BLaER1 treated with 17β-estradiol and CSF1 and Interleukin-3, amounts not matched to agents 10 nM and 100 nM (cell line): ENCODE measurements around the gene INPP1.

ENCODE experiments used
- H3K27ac ChIP-seq, 11 experiments: shearing (Covaris generic); formaldehyde crosslinking; 2 replicates each; pipeline ENCODE4 v1.8.1; 2022
- H3K27me3 ChIP-seq, 11 experiments: shearing (Covaris generic); formaldehyde crosslinking; 2 replicates each; pipeline ENCODE4 v1.8.1; 2022
- H3K36me3 ChIP-seq, 11 experiments: shearing (Covaris generic); formaldehyde crosslinking; 2 replicates each; pipeline ENCODE4 v1.8.1; 2022
- H3K4me1 ChIP-seq, 10 experiments: shearing (Covaris generic); formaldehyde crosslinking; 2 replicates each; pipeline ENCODE4 v1.8.1; 2022
- H3K4me2 ChIP-seq, 11 experiments: shearing (Covaris generic); formaldehyde crosslinking; 2 replicates each; pipeline ENCODE4 v1.8.1; 2022
- H3K4me3 ChIP-seq, 10 experiments: shearing (Covaris generic); formaldehyde crosslinking; 2 replicates each; pipeline ENCODE4 v1.8.1; 2022
- H3K9ac ChIP-seq, 11 experiments: shearing (Covaris generic); formaldehyde crosslinking; 2 replicates each; pipeline ENCODE4 v1.8.1; 2022
- H3K9me3 ChIP-seq, 11 experiments: shearing (Covaris generic); formaldehyde crosslinking; replicated peaks in 1 of 11; 2 replicates each; pipeline ENCODE4 v1.8.1; 2022
- H4K20me1 ChIP-seq, 11 experiments: shearing (Covaris generic); formaldehyde crosslinking; 2 replicates each; pipeline ENCODE4 v1.8.1; 2022
- Cebpa-rat ChIP-seq, 11 experiments: shearing (Covaris generic); IDR thresholded peaks; 2 replicates each; pipeline ENCODE4 v1.8.1; 2022

INPP1 gene

GRCh38 chr2:190380962-190381412, 37.6 kb downstream of the INPP1 start:
- Histone ChIP-seq H3K36me3 (no peaks in the 10 kb centered on the region), H3K9me3 (no peaks in the 10 kb centered on the region), H3K27ac (no peak overlapping the region), H3K4me2 (no peak overlapping the region), H3K27me3 (no peaks in the 10 kb centered on the region), H3K4me1 (no peaks in the 10 kb centered on the region), H3K4me3 (no peak overlapping the region), H4K20me1 (no peaks in the 10 kb centered on the region), H3K9ac (no peak overlapping the region)
- no peak for TF ChIP-seq Cebpa-rat (IDR thresholded peaks at IDR 0.05)

GRCh38 chr2:190382851-190383250, 39.5 kb downstream of the INPP1 start:
- TF ChIP-seq Cebpa-rat (IDR thresholded peaks at IDR 0.05) = no peak
- no peaks in the 10 kb centered on the region for H4K20me1 ChIP-seq
- no peaks in the 10 kb centered on the region for H3K4me1 ChIP-seq
- H3K9ac ChIP-seq = no peak overlapping the region
- no peak overlapping the region for H3K4me3 ChIP-seq
- no peak overlapping the region for H3K4me2 ChIP-seq
- no peaks in the 10 kb centered on the region for H3K36me3 ChIP-seq
- no peak overlapping the region for H3K27ac ChIP-seq
- no peaks in the 10 kb centered on the region for H3K9me3 ChIP-seq
- H3K27me3 ChIP-seq = no peaks in the 10 kb centered on the region

GRCh38 chr2:190387422-190387821, 44.0 kb downstream of the INPP1 start:
- no peaks in the 10 kb centered on the region for H4K20me1 ChIP-seq
- H3K4me3 ChIP-seq = no peak overlapping the region
- H3K9ac ChIP-seq = no peak overlapping the region
- no peaks in the 10 kb centered on the region for H3K27me3 ChIP-seq
- no peak for TF ChIP-seq Cebpa-rat (IDR thresholded peaks at IDR 0.05)
- no peak overlapping the region for H3K4me2 ChIP-seq
- H3K9me3 ChIP-seq = no peaks in the 10 kb centered on the region
- H3K4me1 ChIP-seq = no peaks in the 10 kb centered on the region
- no peak overlapping the region for H3K27ac ChIP-seq
- no peaks in the 10 kb centered on the region for H3K36me3 ChIP-seq

DNA sequence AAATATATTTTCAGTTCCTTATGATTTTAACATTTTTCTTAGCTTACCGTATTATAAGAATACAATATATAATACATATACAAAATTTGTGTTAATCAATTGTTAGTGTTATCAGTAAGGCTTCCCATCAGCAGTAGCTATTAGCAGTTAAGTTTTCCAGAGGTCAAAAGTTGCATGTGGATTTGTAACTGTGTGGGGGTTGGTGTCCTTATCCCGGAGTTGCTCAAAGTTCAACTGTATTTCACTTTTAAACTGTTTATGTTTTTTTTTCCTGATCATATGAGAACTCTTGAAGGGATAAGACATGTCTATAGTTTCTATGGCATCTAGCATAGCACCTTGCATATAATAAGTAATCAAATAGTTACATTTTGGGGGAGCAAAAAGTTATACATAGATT, 52.9 kb downstream of the INPP1 start:
- Histone ChIP-seq H3K27ac (no peak overlapping the region), H3K4me2 (no peak overlapping the region), H3K4me3 (no peak overlapping the region), H3K9ac (no peak overlapping the region), H3K36me3 (no peaks in the 10 kb centered on the region), H3K27me3 (no peaks in the 10 kb centered on the region), H3K4me1 (no peaks in the 10 kb centered on the region), H3K9me3 (no peaks in the 10 kb centered on the region), H4K20me1 (no peaks in the 10 kb centered on the region)
- TF ChIP-seq Cebpa-rat (IDR thresholded peaks at IDR 0.05) = no peak

DNA sequence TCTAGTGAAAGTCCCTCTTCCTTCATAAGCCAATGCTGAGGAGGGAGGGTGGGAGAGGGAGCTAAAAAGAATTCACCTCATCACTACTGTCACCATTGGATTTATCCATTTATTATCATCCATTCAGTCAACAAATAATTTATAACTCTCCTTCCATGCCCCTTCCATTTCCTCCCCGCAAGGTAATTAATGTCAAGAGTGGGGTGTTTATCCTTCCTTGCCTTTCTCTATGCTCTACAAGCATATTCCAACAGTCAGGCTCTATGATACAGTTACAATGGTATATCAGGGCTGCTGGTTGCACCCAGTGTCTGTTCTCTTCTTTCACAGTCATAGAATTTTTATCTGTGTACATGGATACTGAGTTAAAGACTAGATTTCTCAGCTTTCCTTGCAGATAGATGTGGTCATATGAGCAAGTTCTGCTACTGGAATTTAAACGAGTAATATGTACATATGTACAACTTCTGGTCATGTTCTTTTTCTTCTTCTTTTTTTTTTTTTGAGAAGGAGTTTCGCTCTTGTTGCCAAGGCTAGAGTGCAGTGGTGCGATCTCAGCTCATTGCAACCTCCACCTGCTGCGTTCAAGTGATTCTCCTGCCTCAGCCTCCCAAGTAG, 59.7 kb downstream of the INPP1 start:
- Histone ChIP-seq H3K27ac (no peak overlapping the region), H3K4me2 (no peak overlapping the region), H3K9me3 (no peaks in the 10 kb centered on the region), H3K4me1 (peaks cover 0 to 22% (median 7%) of the 10 kb centered on the region in 10 experiments; a peak in 14 of 20 replicates), H3K36me3 (no peaks in the 10 kb centered on the region), H3K4me3 (no peak overlapping the region), H3K9ac (no peak overlapping the region), H4K20me1 (no peaks in the 10 kb centered on the region), H3K27me3 (peaks cover 9 to 18% (median 14%) of the 10 kb centered on the region in 11 experiments; a peak in 18 of 22 replicates)
- TF ChIP-seq Cebpa-rat (IDR thresholded peaks at IDR 0.05) = no peak

DNA sequence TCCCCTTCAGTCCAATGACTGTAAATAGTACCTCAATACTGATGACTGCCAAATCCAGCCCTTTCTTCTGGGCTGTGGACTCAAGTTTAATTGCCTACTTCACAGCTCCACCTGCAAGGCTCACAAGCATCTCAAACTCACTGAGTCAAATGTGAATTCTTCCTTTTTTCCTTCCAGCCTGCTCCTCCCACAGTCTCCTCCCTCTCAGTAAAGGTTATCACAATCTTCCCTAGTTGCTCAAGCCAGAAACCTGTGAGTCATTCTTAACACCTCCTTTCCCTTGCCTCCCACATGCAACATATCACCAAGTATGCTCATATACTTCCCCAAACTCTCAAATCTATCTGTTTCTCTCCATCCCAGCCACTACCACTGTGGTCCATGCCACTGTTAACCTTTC, 61.1 kb downstream of the INPP1 start:
- peaks cover 9 to 32% (median 26%) of the 10 kb centered on the region in 11 experiments; a peak in 18 of 22 replicates for H3K27me3 ChIP-seq
- no peak overlapping the region for H3K9ac ChIP-seq
- no peaks in the 10 kb centered on the region for H3K36me3 ChIP-seq
- no peak for TF ChIP-seq Cebpa-rat (IDR thresholded peaks at IDR 0.05)
- H3K4me3 ChIP-seq = no peak overlapping the region
- no peak overlapping the region for H3K27ac ChIP-seq
- no peaks in the 10 kb centered on the region for H3K9me3 ChIP-seq
- H3K4me2 ChIP-seq = peak overlapping the region in 4 of 11 experiments; percentile 6 to 38 (median 24); a peak in 4 of 22 replicates
- no peaks in the 10 kb centered on the region for H4K20me1 ChIP-seq
- peaks cover 7 to 28% (median 13%) of the 10 kb centered on the region in 10 experiments for H3K4me1 ChIP-seq

DNA sequence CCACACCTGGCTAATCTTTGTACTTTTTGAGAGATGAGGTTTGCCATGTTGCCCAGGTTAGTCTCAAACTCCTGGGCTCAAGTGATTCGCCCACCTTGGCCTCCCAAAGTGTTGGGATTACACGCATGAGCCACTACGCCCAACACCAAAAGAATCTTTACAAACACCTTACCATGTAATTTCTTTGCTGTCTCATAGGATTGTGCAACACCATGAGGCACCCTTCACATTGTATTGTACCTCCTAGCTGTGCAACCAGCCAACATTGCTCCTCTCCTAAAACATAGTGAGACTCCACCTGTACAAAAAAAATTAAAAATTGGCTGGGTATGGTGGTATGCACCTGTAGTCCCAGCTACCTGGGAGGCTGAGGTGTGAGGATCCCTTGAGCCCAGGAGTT, 61.7 kb downstream of the INPP1 start:
- Histone ChIP-seq H3K9me3 (no peaks in the 10 kb centered on the region), H3K27ac (no peak overlapping the region), H3K4me1 (peaks cover 13 to 33% (median 19%) of the 10 kb centered on the region in 10 experiments), H3K36me3 (no peaks in the 10 kb centered on the region), H3K4me3 (no peak overlapping the region), H3K27me3 (peaks cover 9 to 36% (median 28%) of the 10 kb centered on the region in 11 experiments; a peak in 18 of 22 replicates), H3K9ac (no peak overlapping the region), H4K20me1 (no peaks in the 10 kb centered on the region), H3K4me2 (peak overlapping the region in 2 of 11 experiments; percentile 6 to 37; a peak in 2 of 22 replicates)
- TF ChIP-seq Cebpa-rat (IDR thresholded peaks at IDR 0.05) = peak in 4 of 11 experiments; percentile 24 to 64 (median 34); a peak in 3 of 22 replicates

DNA sequence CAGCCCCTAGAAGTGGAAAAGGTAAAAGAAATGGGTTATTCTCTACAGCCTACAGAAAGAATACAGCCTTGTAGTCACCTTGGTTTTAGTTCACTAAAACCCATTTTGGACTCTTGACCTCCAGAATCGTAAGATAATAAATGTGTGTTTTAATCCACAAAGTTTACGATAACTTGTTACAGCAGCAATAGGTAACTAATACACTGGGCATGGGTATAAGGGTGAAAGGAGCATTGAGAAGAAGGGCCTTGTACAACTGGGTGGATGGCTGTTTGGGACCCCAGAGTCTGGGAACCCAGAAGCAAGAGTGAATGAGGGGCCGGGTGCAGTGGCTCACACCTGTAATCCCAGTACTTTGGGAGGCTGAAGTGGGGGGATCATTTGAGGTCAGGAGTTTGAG, 62.6 kb downstream of the INPP1 start:
- Histone ChIP-seq H3K4me3 (no peak overlapping the region), H3K36me3 (no peaks in the 10 kb centered on the region), H3K4me2 (no peak overlapping the region), H3K4me1 (peaks cover 15 to 41% (median 22%) of the 10 kb centered on the region in 10 experiments), H4K20me1 (no peaks in the 10 kb centered on the region), H3K9ac (no peak overlapping the region), H3K27ac (no peak overlapping the region), H3K9me3 (no peaks in the 10 kb centered on the region), H3K27me3 (peaks cover 9 to 36% (median 28%) of the 10 kb centered on the region in 11 experiments; a peak in 18 of 22 replicates)
- no peak for TF ChIP-seq Cebpa-rat (IDR thresholded peaks at IDR 0.05)

DNA sequence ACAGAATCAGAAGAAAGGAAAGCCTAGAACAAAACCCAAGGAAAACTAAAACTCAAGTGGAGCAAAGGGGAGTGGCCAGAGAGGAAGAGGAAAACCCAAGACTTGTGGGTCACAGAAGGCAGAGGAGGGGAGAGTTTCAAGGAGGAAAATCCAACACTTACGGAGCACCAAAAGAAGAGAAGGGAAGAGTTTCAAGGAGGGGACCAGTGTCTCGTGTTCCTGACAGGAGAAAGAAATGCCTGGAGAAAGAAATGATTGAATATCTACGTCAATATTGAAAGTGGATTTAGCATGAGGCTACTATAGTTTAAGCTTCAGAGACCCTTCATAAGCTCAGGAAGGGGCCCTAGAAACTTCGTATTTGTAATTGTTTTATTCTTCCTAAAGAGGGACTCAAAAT, 63.4 kb downstream of the INPP1 start:
- no peak overlapping the region for H3K9ac ChIP-seq
- no peaks in the 10 kb centered on the region for H3K9me3 ChIP-seq
- H3K27ac ChIP-seq = peak overlapping the region in 1 of 11 experiments; percentile 83; a peak in 1 of 22 replicates
- peaks cover 15 to 44% (median 22%) of the 10 kb centered on the region in 10 experiments for H3K4me1 ChIP-seq
- no peaks in the 10 kb centered on the region for H3K36me3 ChIP-seq
- no peak overlapping the region for H3K4me3 ChIP-seq
- no peak for TF ChIP-seq Cebpa-rat (IDR thresholded peaks at IDR 0.05)
- H3K4me2 ChIP-seq = peak overlapping the region in 2 of 11 experiments; percentile 92 to 96; a peak in 3 of 22 replicates
- peaks cover 9 to 36% (median 28%) of the 10 kb centered on the region in 11 experiments; a peak in 18 of 22 replicates for H3K27me3 ChIP-seq
- H4K20me1 ChIP-seq = no peaks in the 10 kb centered on the region
